ENCODE results near the gene FES. TPM values are rescaled to one million over a fixed set of nuclear protein-coding genes. Genes with fewer than 3 reads are reported as not detected.
A peak's percentile ranks its signal among the peaks of the same experiment; 100 is the strongest.

Gene FES
- total RNA-seq, 1 donor from 2014 or later, result 2.5 TPM

GRCh38 chr15:90838544-90838943 is 45.8 kb upstream of the FES start:
- no peak for TF ChIP-seq CTCF (IDR thresholded peaks at IDR 0.05)
- Mint-ChIP-seq H3K4me3 (ENCODE audit: unreplicated experiment) (no peak overlapping the region), H3K27me3 (ENCODE audit: unreplicated experiment) (no peaks in the 10 kb centered on the region), H3K4me1 (ENCODE audit: unreplicated experiment) (peaks cover 7% of the 10 kb centered on the region), H3K36me3 (ENCODE audit: unreplicated experiment) (no peaks in the 10 kb centered on the region), H3K27ac (ENCODE audit: unreplicated experiment) (no peak overlapping the region), H3K9me3 (ENCODE audit: unreplicated experiment) (no peaks in the 10 kb centered on the region)
- DNase-seq (ENCODE audit: extremely low spot score, unreplicated experiment), result no peak

GRCh38 chr15:90839187-90840071 is 44.9 kb upstream of the FES start:
- no peak for TF ChIP-seq CTCF (IDR thresholded peaks at IDR 0.05)
- Mint-ChIP-seq H3K27ac (ENCODE audit: unreplicated experiment) (no peak overlapping the region), H3K4me1 (ENCODE audit: unreplicated experiment) (peaks cover 7% of the 10 kb centered on the region), H3K4me3 (ENCODE audit: unreplicated experiment) (no peak overlapping the region), H3K9me3 (ENCODE audit: unreplicated experiment) (no peaks in the 10 kb centered on the region), H3K36me3 (ENCODE audit: unreplicated experiment) (no peaks in the 10 kb centered on the region), H3K27me3 (ENCODE audit: unreplicated experiment) (no peaks in the 10 kb centered on the region)
- no peak for DNase-seq (ENCODE audit: extremely low spot score, unreplicated experiment)

- no peaks in the 10 kb centered on the region for H3K27me3 Mint-ChIP-seq (ENCODE audit: unreplicated experiment)
- no peak overlapping the region for H3K4me3 Mint-ChIP-seq (ENCODE audit: unreplicated experiment)
- H3K36me3 Mint-ChIP-seq (ENCODE audit: unreplicated experiment), result no peaks in the 10 kb centered on the region
- TF ChIP-seq CTCF (IDR thresholded peaks at IDR 0.05), result no peak
- no peaks in the 10 kb centered on the region for H3K9me3 Mint-ChIP-seq (ENCODE audit: unreplicated experiment)
- H3K27ac Mint-ChIP-seq (ENCODE audit: unreplicated experiment), result no peak overlapping the region
- peaks cover 14% of the 10 kb centered on the region for H3K4me1 Mint-ChIP-seq (ENCODE audit: unreplicated experiment)
- no peak for DNase-seq (ENCODE audit: extremely low spot score, unreplicated experiment)
These were observed 44.0 kb upstream of the FES start for GRCh38 chr15:90840157-90840855.

- Mint-ChIP-seq H3K27me3 (ENCODE audit: unreplicated experiment) (no peaks in the 10 kb centered on the region), H3K4me1 (ENCODE audit: unreplicated experiment) (peaks cover 16% of the 10 kb centered on the region), H3K36me3 (ENCODE audit: unreplicated experiment) (no peaks in the 10 kb centered on the region), H3K9me3 (ENCODE audit: unreplicated experiment) (no peaks in the 10 kb centered on the region), H3K4me3 (ENCODE audit: unreplicated experiment) (no peak overlapping the region), H3K27ac (ENCODE audit: unreplicated experiment) (no peak overlapping the region)
- no peak for TF ChIP-seq CTCF (IDR thresholded peaks at IDR 0.05)
- DNase-seq (ENCODE audit: extremely low spot score, unreplicated experiment), result no peak
These were observed 43.4 kb upstream of the FES start for GRCh38 chr15:90840954-90841353.

- Mint-ChIP-seq H3K4me1 (ENCODE audit: unreplicated experiment) (peaks cover 9% of the 10 kb centered on the region), H3K9me3 (ENCODE audit: unreplicated experiment) (no peaks in the 10 kb centered on the region), H3K4me3 (ENCODE audit: unreplicated experiment) (no peak overlapping the region), H3K36me3 (ENCODE audit: unreplicated experiment) (no peaks in the 10 kb centered on the region), H3K27me3 (ENCODE audit: unreplicated experiment) (no peaks in the 10 kb centered on the region), H3K27ac (ENCODE audit: unreplicated experiment) (peak overlapping the region; percentile 63)
- no peak for TF ChIP-seq CTCF (IDR thresholded peaks at IDR 0.05)
- DNase-seq (ENCODE audit: extremely low spot score, unreplicated experiment), result no peak
These were observed 39.6 kb upstream of the FES start for GRCh38 chr15:90844696-90845095.

Measured in osteocyte (in vitro differentiated cells).